Measurements from ENCODE around the gene SMCO1.

DNA sequence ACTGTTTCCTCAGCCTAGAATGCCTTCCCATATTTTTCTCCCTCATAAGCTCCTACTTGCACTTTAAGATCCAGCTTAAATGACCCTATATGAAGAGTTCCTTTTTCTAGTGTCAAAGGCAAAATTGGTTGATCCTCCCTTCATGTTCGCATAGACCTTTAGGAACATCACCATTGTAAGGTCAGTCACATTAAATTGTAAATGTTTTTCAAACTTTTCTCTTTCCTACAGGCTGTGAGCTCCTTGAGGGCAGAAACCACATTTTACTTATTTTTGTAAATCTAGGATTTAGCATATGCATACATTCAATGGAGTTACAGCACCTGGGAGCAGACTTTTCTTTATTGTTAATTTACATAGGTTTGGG is 813 bp downstream of the SMCO1 start:
- no peak for TF ChIP-seq POLR2A (IDR thresholded peaks at IDR 0.05)
- TF ChIP-seq CTCF (IDR thresholded peaks at IDR 0.05), result no peak

Data from gastroesophageal sphincter (tissue), 3 donors.